ENCODE results near the gene PANK1.

DNA sequence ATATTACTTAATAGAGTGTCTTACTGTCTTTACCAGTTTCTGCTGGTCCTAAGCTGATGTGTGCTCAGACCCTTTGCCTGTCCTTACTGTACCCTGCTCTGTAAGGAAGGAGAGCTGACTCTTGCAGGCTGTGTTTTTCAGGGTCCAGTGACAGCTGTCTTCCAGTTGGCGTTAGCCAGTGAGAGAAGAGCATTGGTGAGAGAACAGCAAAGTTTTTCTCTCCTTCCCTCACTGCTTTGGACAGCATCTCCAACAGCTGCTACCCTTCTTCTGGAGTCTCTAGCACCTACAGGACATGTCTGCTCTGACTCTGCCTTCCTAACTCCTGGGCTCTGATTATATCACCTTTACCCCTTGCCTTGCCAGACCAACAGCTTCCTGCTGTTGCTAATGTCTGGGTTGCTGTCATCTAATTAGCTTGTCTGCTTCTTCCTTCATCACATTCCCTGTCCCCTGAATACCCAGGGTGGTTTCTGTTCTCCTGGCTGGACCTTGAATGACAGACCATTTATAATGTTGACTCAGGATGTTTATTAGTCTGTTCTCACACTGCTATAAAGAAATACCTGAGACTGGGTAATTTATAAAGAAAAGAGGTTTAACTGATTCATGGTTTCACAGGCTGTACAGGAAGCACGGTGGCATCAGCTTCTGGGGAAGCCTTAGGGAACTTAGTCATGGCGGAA is 23.5 kb upstream of the PANK1 start:
- TF ChIP-seq SNAI2 (CRISPR knock-in tag; IDR thresholded peaks at IDR 0.05) = no peak
- TF ChIP-seq ZFP3 (CRISPR knock-in tag; IDR thresholded peaks at IDR 0.05) = no peak
- TF ChIP-seq TOX (CRISPR knock-in tag; IDR thresholded peaks at IDR 0.05; ENCODE audit: borderline replicate concordance) = no peak
- no peak for TF ChIP-seq CSDC2 (CRISPR knock-in tag; IDR thresholded peaks at IDR 0.05)
- TF ChIP-seq, protein P1, sequence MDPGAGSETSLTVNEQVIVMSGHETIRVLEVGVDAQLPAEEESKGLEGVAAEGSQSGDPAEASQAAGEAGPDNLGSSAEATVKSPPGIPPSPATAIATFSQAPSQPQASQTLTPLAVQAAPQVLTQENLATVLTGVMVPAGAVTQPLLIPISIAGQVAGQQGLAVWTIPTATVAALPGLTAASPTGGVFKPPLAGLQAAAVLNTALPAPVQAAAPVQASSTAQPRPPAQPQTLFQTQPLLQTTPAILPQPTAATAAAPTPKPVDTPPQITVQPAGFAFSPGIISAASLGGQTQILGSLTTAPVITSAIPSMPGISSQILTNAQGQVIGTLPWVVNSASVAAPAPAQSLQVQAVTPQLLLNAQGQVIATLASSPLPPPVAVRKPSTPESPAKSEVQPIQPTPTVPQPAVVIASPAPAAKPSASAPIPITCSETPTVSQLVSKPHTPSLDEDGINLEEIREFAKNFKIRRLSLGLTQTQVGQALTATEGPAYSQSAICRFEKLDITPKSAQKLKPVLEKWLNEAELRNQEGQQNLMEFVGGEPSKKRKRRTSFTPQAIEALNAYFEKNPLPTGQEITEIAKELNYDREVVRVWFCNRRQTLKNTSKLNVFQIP (CRISPR knock-in tag; IDR thresholded peaks at IDR 0.05; ENCODE audit: borderline replicate concordance, low read depth) = no peak
- TF ChIP-seq, protein P2, sequence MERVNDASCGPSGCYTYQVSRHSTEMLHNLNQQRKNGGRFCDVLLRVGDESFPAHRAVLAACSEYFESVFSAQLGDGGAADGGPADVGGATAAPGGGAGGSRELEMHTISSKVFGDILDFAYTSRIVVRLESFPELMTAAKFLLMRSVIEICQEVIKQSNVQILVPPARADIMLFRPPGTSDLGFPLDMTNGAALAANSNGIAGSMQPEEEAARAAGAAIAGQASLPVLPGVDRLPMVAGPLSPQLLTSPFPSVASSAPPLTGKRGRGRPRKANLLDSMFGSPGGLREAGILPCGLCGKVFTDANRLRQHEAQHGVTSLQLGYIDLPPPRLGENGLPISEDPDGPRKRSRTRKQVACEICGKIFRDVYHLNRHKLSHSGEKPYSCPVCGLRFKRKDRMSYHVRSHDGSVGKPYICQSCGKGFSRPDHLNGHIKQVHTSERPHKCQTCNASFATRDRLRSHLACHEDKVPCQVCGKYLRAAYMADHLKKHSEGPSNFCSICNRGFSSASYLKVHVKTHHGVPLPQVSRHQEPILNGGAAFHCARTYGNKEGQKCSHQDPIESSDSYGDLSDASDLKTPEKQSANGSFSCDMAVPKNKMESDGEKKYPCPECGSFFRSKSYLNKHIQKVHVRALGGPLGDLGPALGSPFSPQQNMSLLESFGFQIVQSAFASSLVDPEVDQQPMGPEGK (CRISPR knock-in tag; IDR thresholded peaks at IDR 0.05; ENCODE audit: borderline replicate concordance) = no peak
- no peak for TF ChIP-seq ZNF70 (CRISPR knock-in tag; IDR thresholded peaks at IDR 0.05)
- no peak for TF ChIP-seq RARB (CRISPR knock-in tag; IDR thresholded peaks at IDR 0.05)
- TF ChIP-seq PPARA (CRISPR knock-in tag; IDR thresholded peaks at IDR 0.05; ENCODE audit: borderline replicate concordance) = no peak
- TF ChIP-seq ZNF8 (CRISPR knock-in tag; IDR thresholded peaks at IDR 0.05) = no peak
- no peak for TF ChIP-seq ZFP30 (CRISPR knock-in tag; IDR thresholded peaks at IDR 0.05)
- TF ChIP-seq ZC3H10 (CRISPR knock-in tag; IDR thresholded peaks at IDR 0.05) = no peak

All from SK-N-SH treated with all-trans-retinoic acid at 6 μM for 48 hours (cell line).